Tibial artery (tissue), 4 donors: ENCODE data around the gene ELOVL6.
"Not testable (repeated sequence)": the region's sequence is repeated elsewhere in the genome, so short reads cannot be mapped to it uniquely, and the experiment has no call there.

ENCODE experiments used
- DNase-seq, 2 donors: peaks; one replicate each; pipeline ENCODE4 v3.0.0-alpha.2; 2019
- H3K27ac ChIP-seq, 2 donors: fragments of 200-600 bp; sonication (generic) in 1 of 2; 1 replicate in 1 of 2; 2 replicates in 1 of 2; pipeline ENCODE4 v1.5.1; 2018 to 2019; ENCODE audit warnings: mild to moderate bottlenecking in 1 of 2
- H3K27me3 ChIP-seq, 2 donors: fragments of 200-600 bp; sonication (generic) in 1 of 2; one replicate each; pipeline versions ENCODE4 v1.5.1 to v1.6.0; 2016 to 2019
- H3K36me3 ChIP-seq, 3 donors: fragments of 200-600 bp; sonication (generic) in 2 of 3; one replicate each; pipeline ENCODE4 v1.5.1; 2016 to 2019; ENCODE audit warnings: mild to moderate bottlenecking in 2 of 3
- H3K4me1 ChIP-seq, 4 donors: fragments of 200-600 bp; sonication (generic) in 2 of 4; 1 replicate in 3 of 4; 2 replicates in 1 of 4; pipeline ENCODE4 v1.5.1; 2016 to 2019
- H3K4me3 ChIP-seq, 2 donors: fragments of 200-600 bp; sonication (generic) in 1 of 2; 1 replicate in 1 of 2; 2 replicates in 1 of 2; pipeline ENCODE4 v1.5.1; 2018 to 2019; ENCODE audit warnings: mild to moderate bottlenecking in 2 of 2
- H3K9me3 ChIP-seq, 3 donors: fragments of 200-600 bp; sonication (generic) in 1 of 3; one replicate each; pipeline ENCODE4 v1.5.1; 2016 to 2019
- intact Hi-C: fragments of 100-400 bp; cut with DNase I; formaldehyde crosslinking; loops from one replicate; pipeline ENCODE4 v1.15.0; 2023; ENCODE audit warnings: low total_unique reads
- TF ChIP-seq, protein P1 (sequence below), 2 experiments: fragments of 200-600 bp in 1 of 2; fragments of 450-650 bp in 1 of 2; IDR thresholded peaks; one replicate each; pipeline ENCODE4 v1.5.1; 2017 to 2019; ENCODE audit warnings: antibody characterized with exemption in 2 of 2, mild to moderate bottlenecking in 1 of 2, moderate library complexity in 1 of 2

The ELOVL6 gene

DNA sequence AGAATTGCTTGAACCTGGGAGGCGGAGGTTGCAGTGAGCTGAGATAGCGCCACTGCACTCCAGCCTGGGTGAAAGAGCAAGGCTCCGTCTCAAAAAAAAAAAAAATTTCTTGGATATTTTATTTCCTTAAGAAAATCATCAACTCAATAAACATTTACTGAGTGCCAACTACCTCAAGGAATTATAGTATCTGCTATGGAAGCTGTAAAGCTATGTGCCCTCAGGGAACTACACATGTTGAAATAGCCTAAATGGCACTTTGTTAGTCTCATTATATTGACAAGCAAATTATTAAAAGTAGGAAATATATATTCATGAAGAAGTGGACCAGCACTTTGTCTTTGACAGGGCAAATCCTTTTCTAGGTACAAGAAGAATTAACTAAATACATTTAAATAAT lies 40.8 kb downstream of the ELOVL6 start:
- Histone ChIP-seq H3K36me3 (no peaks in the 10 kb centered on the region), H3K9me3 (no peaks in the 10 kb centered on the region), H3K27me3 (no peaks in the 10 kb centered on the region), H3K4me3 (no peak overlapping the region), H3K4me1 (no peaks in the 10 kb centered on the region), H3K27ac (no peak overlapping the region)
- no peak for DNase-seq
- TF ChIP-seq, protein P1, sequence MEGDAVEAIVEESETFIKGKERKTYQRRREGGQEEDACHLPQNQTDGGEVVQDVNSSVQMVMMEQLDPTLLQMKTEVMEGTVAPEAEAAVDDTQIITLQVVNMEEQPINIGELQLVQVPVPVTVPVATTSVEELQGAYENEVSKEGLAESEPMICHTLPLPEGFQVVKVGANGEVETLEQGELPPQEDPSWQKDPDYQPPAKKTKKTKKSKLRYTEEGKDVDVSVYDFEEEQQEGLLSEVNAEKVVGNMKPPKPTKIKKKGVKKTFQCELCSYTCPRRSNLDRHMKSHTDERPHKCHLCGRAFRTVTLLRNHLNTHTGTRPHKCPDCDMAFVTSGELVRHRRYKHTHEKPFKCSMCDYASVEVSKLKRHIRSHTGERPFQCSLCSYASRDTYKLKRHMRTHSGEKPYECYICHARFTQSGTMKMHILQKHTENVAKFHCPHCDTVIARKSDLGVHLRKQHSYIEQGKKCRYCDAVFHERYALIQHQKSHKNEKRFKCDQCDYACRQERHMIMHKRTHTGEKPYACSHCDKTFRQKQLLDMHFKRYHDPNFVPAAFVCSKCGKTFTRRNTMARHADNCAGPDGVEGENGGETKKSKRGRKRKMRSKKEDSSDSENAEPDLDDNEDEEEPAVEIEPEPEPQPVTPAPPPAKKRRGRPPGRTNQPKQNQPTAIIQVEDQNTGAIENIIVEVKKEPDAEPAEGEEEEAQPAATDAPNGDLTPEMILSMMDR (IDR thresholded peaks at IDR 0.05): no peak
- intact Hi-C loops: no loop called here

GRCh38 chr4:110157166-110157565 lies 41.2 kb downstream of the ELOVL6 start:
- H3K9me3 ChIP-seq, H3K27ac ChIP-seq, intact Hi-C loops, H3K36me3 ChIP-seq, H3K4me3 ChIP-seq, H3K27me3 ChIP-seq, H3K4me1 ChIP-seq, DNase-seq: not testable (repeated sequence)

- intact Hi-C loops: no loop called here
- no peak for DNase-seq
- H3K27ac ChIP-seq: no peak overlapping the region
- H3K4me1 ChIP-seq: no peaks in the 10 kb centered on the region
- TF ChIP-seq, protein P1 (IDR thresholded peaks at IDR 0.05): no peak
- H3K9me3 ChIP-seq: no peaks in the 10 kb centered on the region
- H3K27me3 ChIP-seq: no peaks in the 10 kb centered on the region
- no peak overlapping the region for H3K4me3 ChIP-seq
- no peaks in the 10 kb centered on the region for H3K36me3 ChIP-seq
Measured at GRCh38 chr4:110156442-110156841, 42.0 kb downstream of the ELOVL6 start.

GRCh38 chr4:110155654-110156053 lies 42.8 kb downstream of the ELOVL6 start:
- TF ChIP-seq, protein P1 (IDR thresholded peaks at IDR 0.05): no peak
- no peak for DNase-seq
- Histone ChIP-seq H3K4me1 (no peaks in the 10 kb centered on the region), H3K9me3 (no peaks in the 10 kb centered on the region), H3K4me3 (no peak overlapping the region), H3K27me3 (no peaks in the 10 kb centered on the region), H3K27ac (no peak overlapping the region), H3K36me3 (no peaks in the 10 kb centered on the region)
- intact Hi-C loops: no loop called here

GRCh38 chr4:110154582-110154981 lies 43.8 kb downstream of the ELOVL6 start:
- Histone ChIP-seq H3K27ac (no peak overlapping the region), H3K27me3 (no peaks in the 10 kb centered on the region), H3K4me1 (no peaks in the 10 kb centered on the region), H3K36me3 (no peaks in the 10 kb centered on the region), H3K4me3 (no peak overlapping the region), H3K9me3 (no peaks in the 10 kb centered on the region)
- TF ChIP-seq, protein P1 (IDR thresholded peaks at IDR 0.05): no peak
- intact Hi-C loops: no loop called here
- no peak for DNase-seq

DNA sequence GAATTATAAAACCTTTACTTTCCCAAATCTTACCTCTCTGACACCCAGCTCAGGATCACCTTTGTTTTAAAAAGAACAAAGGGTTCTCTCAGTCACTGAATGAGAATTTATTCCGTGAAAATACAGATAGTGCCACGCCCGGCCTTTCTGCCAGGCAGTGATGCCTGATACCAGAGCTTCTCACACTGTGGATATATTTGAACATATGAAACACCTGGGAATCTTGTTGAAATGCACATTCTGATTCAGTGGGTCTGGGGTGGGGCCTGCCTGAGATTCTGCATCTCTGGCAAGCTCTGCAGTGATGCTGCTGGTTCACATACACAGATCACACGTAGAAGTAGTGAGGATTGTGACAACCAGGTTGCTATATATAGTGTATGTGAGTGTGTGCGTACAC lies 46.0 kb downstream of the ELOVL6 start:
- Histone ChIP-seq H3K36me3 (no peaks in the 10 kb centered on the region), H3K27me3 (no peaks in the 10 kb centered on the region), H3K4me3 (no peak overlapping the region), H3K4me1 (no peaks in the 10 kb centered on the region), H3K9me3 (no peaks in the 10 kb centered on the region), H3K27ac (no peak overlapping the region)
- TF ChIP-seq, protein P1 (IDR thresholded peaks at IDR 0.05): no peak
- intact Hi-C loops: no loop called here
- no peak for DNase-seq
